HCT116 (cell line): ENCODE data around the gene GZMA. TPM values are rescaled to one million over a fixed set of nuclear protein-coding genes. Genes with fewer than 3 reads are reported as not detected.

Source experiments
- ATAC-seq: fragments of 200-7000 bp; cut with Tn5 transposase; 2 replicates; pipeline ENCODE4 v1.9.1; 2020; ENCODE audit warnings: mild to moderate bottlenecking, moderate library complexity
- BruUV-seq: library from RNA; stranded (reverse); fragments of 400-500 nt; replicated peaks from 2 replicates; lab custom pipeline; 2021; lab: Mats Ljungman, UMichigan
- CTCF ChIA-PET: fragments of 300-600 bp; sonication (Branson Sonifier 250); formaldehyde crosslinking; loops from one replicate; lab custom pipeline; 2021; ENCODE audit warnings: antibody characterized with exemption; lab: Charles Lee
- POLR2A ChIA-PET: fragments of 300-600, 350-600 bp; sonication (Branson Sonifier 250); formaldehyde crosslinking; loops from one replicate; lab custom pipeline; 2021; ENCODE audit warnings: antibody characterized with exemption; lab: Charles Lee
- RAD21 ChIA-PET, 2 experiments: fragments of 300-600 bp; sonication (Branson Sonifier 250); formaldehyde crosslinking; loops; one replicate each; lab custom pipeline; 2023; ENCODE audit warnings: low total read pairs in 2 of 2; ENCODE audit not compliant: uncharacterized antibody in 2 of 2, unreplicated experiment in 2 of 2, low non-redundant PET in 1 of 2; lab: Charles Lee
- DNase-seq: peaks from one replicate; pipeline ENCODE4 v3.0.0-alpha.2; 2010; ENCODE audit warnings: low read depth, low spot score
- H2AFZ ChIP-seq: fragments of 200-600 bp; shearing (Covaris generic), sonication (generic); 2 replicates; pipeline ENCODE4 v1.6.1; 2017; ENCODE audit warnings: low read depth, mixed run types, mixed read lengths, antibody characterized with exemption, low read length; ENCODE audit not compliant: poor library complexity, severe bottlenecking
- H3K27ac ChIP-seq: 2 replicates; pipeline ENCODE4 v1.5.1; 2012; ENCODE audit warnings: low read depth, low read length
- H3K27me3 ChIP-seq: fragments of 200-600 bp; sonication (generic); 2 replicates; pipeline ENCODE4 v1.6.1; 2016; ENCODE audit warnings: mixed run types, low read length, mixed read lengths; ENCODE audit not compliant: insufficient read depth
- H3K36me3 ChIP-seq, 2 experiments: fragments of 200-500 bp in 1 of 2; fragments of 200-600 bp in 1 of 2; sonication (Bioruptor generic) in 1 of 2; sonication (generic) in 1 of 2; 2 replicates each; pipeline versions ENCODE4 v1.5.1 to v1.6.1; 2014 to 2016; ENCODE audit warnings: low read length in 2 of 2, inconsistent platforms in 1 of 2, mixed read lengths in 1 of 2, mixed run types in 1 of 2; ENCODE audit not compliant: insufficient read depth in 2 of 2, control insufficient read depth in 1 of 2
- H3K4me1 ChIP-seq, 2 experiments: fragments of 200-600 bp in 1 of 2; sonication (generic) in 1 of 2; 2 replicates each; pipeline versions ENCODE4 v1.5.1 to v1.6.1; 2012 to 2017; ENCODE audit warnings: low read length in 2 of 2, inconsistent platforms in 1 of 2, mild to moderate bottlenecking in 1 of 2, mixed read lengths in 1 of 2, mixed run types in 1 of 2, moderate library complexity in 1 of 2; ENCODE audit not compliant: insufficient read depth in 2 of 2, control insufficient read depth in 1 of 2
- H3K4me2 ChIP-seq: fragments of 200-600 bp; sonication (generic); 2 replicates; pipeline ENCODE4 v1.6.1; 2017; ENCODE audit warnings: mixed run types, low read length, mixed read lengths
- H3K4me3 ChIP-seq, 2 experiments: fragments of 200-600 bp in 1 of 2; sonication (generic) in 1 of 2; replicated peaks in 1 of 2; 2 replicates each; pipeline ENCODE4 v1.5.1; 2011 to 2016; ENCODE audit warnings: low read length in 2 of 2, control low read depth in 1 of 2, low read depth in 1 of 2, mild to moderate bottlenecking in 1 of 2, mixed read lengths in 1 of 2, mixed run types in 1 of 2
- H3K79me2 ChIP-seq: fragments of 200-600 bp; sonication (generic); 2 replicates; pipeline ENCODE4 v1.6.1; 2017; ENCODE audit warnings: mild to moderate bottlenecking, mixed run types, low read length, moderate library complexity, mixed read lengths; ENCODE audit not compliant: insufficient read depth
- H3K9ac ChIP-seq: fragments of 200-600 bp; sonication (generic); 2 replicates; pipeline ENCODE4 v1.6.1; 2016; ENCODE audit warnings: low read length, mixed read lengths
- H3K9me2 ChIP-seq: fragments of 200-600 bp; sonication (generic), shearing (Covaris generic); 2 replicates; pipeline ENCODE4 v1.6.1; 2017; ENCODE audit warnings: mixed run types, mild to moderate bottlenecking, moderate library complexity; ENCODE audit not compliant: insufficient read depth
- H3K9me3 ChIP-seq, 2 experiments: fragments of 200-500 bp in 1 of 2; fragments of 200-600 bp in 1 of 2; sonication (Bioruptor generic) in 1 of 2; sonication (generic) in 1 of 2; 2 replicates each; pipeline ENCODE4 v1.6.1; 2014 to 2017; ENCODE audit warnings: low read length in 2 of 2, mixed read lengths in 2 of 2, inconsistent platforms in 1 of 2, low read depth in 1 of 2, mild to moderate bottlenecking in 1 of 2, mixed run types in 1 of 2, moderate library complexity in 1 of 2; ENCODE audit not compliant: control insufficient read depth in 1 of 2, insufficient read depth in 1 of 2
- H4K20me1 ChIP-seq: fragments of 200-600 bp; sonication (generic), shearing (Covaris generic); 2 replicates; pipeline ENCODE4 v1.6.1; 2017; ENCODE audit warnings: mixed run types, mild to moderate bottlenecking, moderate library complexity; ENCODE audit not compliant: insufficient read depth
- CBX3 ChIP-seq: IDR thresholded peaks from 2 replicates; pipeline ENCODE4 v1.6.1; 2012; ENCODE audit warnings: low read depth
- CEBPB ChIP-seq: IDR thresholded peaks from 2 replicates; pipeline ENCODE4 v1.6.1; 2012; ENCODE audit warnings: low read depth
- EGR1 ChIP-seq: IDR thresholded peaks from 2 replicates; pipeline ENCODE4 v1.6.1; 2012; ENCODE audit warnings: low read depth
- ELF1 ChIP-seq: IDR thresholded peaks from 2 replicates; pipeline ENCODE4 v1.6.1; 2012; ENCODE audit warnings: low read depth, borderline replicate concordance
- EZH2 ChIP-seq: fragments of 200-600 bp; sonication (generic); IDR thresholded peaks from 2 replicates; pipeline ENCODE4 v1.6.1; 2017; ENCODE audit warnings: antibody characterized with exemption, mixed run types
- EZH2phosphoT487 ChIP-seq: fragments of 200-600 bp; IDR thresholded peaks from 2 replicates; pipeline ENCODE4 v1.6.1; 2018; ENCODE audit warnings: antibody characterized with exemption, borderline replicate concordance
- FOSL1 ChIP-seq: IDR thresholded peaks from 2 replicates; pipeline ENCODE4 v1.6.1; 2012; ENCODE audit warnings: low read depth
- JUND ChIP-seq: IDR thresholded peaks from 2 replicates; pipeline ENCODE4 v1.6.1; 2012
- POLR2A ChIP-seq: IDR thresholded peaks from 2 replicates; pipeline ENCODE4 v1.7.0; 2011; ENCODE audit warnings: borderline replicate concordance; ENCODE audit not compliant: insufficient read depth, insufficient read length; ENCODE audit errors: extremely low read depth
- POLR2AphosphoS5 ChIP-seq: IDR thresholded peaks from 2 replicates; pipeline ENCODE4 v1.6.1; 2011; ENCODE audit warnings: mild to moderate bottlenecking, low read depth, low read length, moderate library complexity
- RAD21 ChIP-seq: IDR thresholded peaks from 2 replicates; pipeline ENCODE4 v1.6.1; 2012; ENCODE audit warnings: low read depth, mild to moderate bottlenecking
- SIN3A ChIP-seq: IDR thresholded peaks from 2 replicates; pipeline ENCODE4 v1.6.1; 2012; ENCODE audit warnings: low read depth
- SP1 ChIP-seq: IDR thresholded peaks from 2 replicates; pipeline ENCODE4 v1.6.1; 2012; ENCODE audit warnings: low read depth
- TCF7L2 ChIP-seq: IDR thresholded peaks from 2 replicates; pipeline ENCODE4 v1.7.0; 2011; ENCODE audit warnings: borderline replicate concordance, inconsistent platforms; ENCODE audit not compliant: insufficient read depth, insufficient read length; ENCODE audit errors: extremely low read depth
- ZFX ChIP-seq: fragments of 450-650 bp; IDR thresholded peaks from 2 replicates; pipeline ENCODE4 v1.6.1; 2017
- ZNF274 ChIP-seq: fragments of 200-500 bp; sonication (Bioruptor generic); IDR thresholded peaks from 2 replicates; pipeline ENCODE4 v1.6.1; 2014; ENCODE audit warnings: mild to moderate bottlenecking, low read depth, low read length, inconsistent platforms
- intact Hi-C: fragments of 100-400 bp; cut with micrococcal nuclease; formaldehyde crosslinking; loops from 2 replicates; pipeline ENCODE4 v1.10.0; 2022
- total RNA-seq: library from RNA; stranded (reverse); gene quantifications from one replicate; pipeline ENCODE4 v1.2.1, GENCODE V29; 2021; ENCODE audit not compliant: unreplicated experiment
- TF ChIP-seq, protein P1 (sequence below): IDR thresholded peaks from 2 replicates; pipeline ENCODE4 v1.6.1; 2012
- TF ChIP-seq, protein P2 (sequence below), 3 experiments: fragments of 200-600 bp in 1 of 3; sonication (generic) in 1 of 3; IDR thresholded peaks in 2 of 3; conservative IDR thresholded peaks in 1 of 3; 2 replicates each; pipeline ENCODE4 v1.5.1; 2012 to 2017; ENCODE audit warnings: low read depth in 2 of 3, low read length in 2 of 3, antibody characterized with exemption in 1 of 3, borderline replicate concordance in 1 of 3, control low read depth in 1 of 3, mild to moderate bottlenecking in 1 of 3, mixed read lengths in 1 of 3, mixed run types in 1 of 3, moderate library complexity in 1 of 3; ENCODE audit not compliant: insufficient read depth in 1 of 3
- TF ChIP-seq, protein P3 (sequence below): IDR thresholded peaks from 2 replicates; pipeline ENCODE4 v1.6.1; 2012
- TF ChIP-seq, protein P4 (sequence below): IDR thresholded peaks from 2 replicates; pipeline ENCODE4 v1.6.1; 2012; ENCODE audit warnings: low read depth

The GZMA gene
- total RNA-seq, 1 experiment from 2014 or later, result not detected

DNA sequence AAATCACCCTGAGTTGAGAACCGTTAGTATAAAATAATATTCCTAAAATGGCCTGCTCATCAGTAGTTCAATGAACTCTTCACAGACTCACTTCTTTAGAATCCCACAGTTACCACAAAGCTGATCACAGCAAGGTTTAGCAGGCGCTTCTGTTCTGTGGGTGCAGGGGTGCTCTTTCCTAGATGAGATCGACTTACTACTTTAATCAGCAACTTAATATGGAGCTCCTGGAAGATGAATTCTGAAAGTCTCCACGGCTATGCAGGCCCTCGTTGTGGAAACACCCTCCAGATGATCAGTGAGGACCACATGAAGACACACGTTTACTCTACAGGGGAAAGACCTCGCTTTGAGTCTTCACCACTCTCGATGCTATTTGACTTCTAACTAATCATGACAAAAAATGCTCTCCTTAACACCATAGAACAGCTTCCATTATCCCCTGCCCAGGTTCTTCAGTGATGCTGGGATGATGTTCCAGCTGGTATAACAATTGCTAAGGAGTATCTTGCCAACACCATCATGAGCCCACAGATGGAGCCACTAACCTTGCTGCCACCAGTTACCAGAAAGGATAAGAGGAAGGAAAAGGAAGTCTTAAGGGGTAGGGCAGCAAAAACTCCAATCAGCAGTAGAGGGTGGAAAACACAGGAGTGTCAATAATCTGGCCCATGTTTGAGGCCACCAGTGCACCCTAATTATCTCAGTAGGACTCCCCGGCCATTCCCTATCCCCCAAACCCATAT is 39.7 kb downstream of the GZMA start:
- no peak for TF ChIP-seq POLR2A
- TF ChIP-seq, protein P1, sequence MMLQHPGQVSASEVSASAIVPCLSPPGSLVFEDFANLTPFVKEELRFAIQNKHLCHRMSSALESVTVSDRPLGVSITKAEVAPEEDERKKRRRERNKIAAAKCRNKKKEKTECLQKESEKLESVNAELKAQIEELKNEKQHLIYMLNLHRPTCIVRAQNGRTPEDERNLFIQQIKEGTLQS, result no peak
- no peak for TF ChIP-seq RAD21
- no peak for TF ChIP-seq SP1
- TF ChIP-seq EZH2, result no peak
- no peak for TF ChIP-seq POLR2AphosphoS5
- TF ChIP-seq TCF7L2, result no peak
- TF ChIP-seq, protein P2, sequence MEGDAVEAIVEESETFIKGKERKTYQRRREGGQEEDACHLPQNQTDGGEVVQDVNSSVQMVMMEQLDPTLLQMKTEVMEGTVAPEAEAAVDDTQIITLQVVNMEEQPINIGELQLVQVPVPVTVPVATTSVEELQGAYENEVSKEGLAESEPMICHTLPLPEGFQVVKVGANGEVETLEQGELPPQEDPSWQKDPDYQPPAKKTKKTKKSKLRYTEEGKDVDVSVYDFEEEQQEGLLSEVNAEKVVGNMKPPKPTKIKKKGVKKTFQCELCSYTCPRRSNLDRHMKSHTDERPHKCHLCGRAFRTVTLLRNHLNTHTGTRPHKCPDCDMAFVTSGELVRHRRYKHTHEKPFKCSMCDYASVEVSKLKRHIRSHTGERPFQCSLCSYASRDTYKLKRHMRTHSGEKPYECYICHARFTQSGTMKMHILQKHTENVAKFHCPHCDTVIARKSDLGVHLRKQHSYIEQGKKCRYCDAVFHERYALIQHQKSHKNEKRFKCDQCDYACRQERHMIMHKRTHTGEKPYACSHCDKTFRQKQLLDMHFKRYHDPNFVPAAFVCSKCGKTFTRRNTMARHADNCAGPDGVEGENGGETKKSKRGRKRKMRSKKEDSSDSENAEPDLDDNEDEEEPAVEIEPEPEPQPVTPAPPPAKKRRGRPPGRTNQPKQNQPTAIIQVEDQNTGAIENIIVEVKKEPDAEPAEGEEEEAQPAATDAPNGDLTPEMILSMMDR (IDR thresholded peaks at IDR 0.05 in 2 of 3, conservative IDR thresholded peaks at IDR 0.05 in 1 of 3; ENCODE audit: borderline replicate concordance in 1 of 3, insufficient read depth in 1 of 3, low read depth in 2 of 3, low read length in 2 of 3), result no peak
- TF ChIP-seq ZNF274, result no peak
- no peak for TF ChIP-seq CEBPB
- TF ChIP-seq, protein P3, sequence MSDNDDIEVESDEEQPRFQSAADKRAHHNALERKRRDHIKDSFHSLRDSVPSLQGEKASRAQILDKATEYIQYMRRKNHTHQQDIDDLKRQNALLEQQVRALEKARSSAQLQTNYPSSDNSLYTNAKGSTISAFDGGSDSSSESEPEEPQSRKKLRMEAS, result no peak
- TF ChIP-seq, protein P4, sequence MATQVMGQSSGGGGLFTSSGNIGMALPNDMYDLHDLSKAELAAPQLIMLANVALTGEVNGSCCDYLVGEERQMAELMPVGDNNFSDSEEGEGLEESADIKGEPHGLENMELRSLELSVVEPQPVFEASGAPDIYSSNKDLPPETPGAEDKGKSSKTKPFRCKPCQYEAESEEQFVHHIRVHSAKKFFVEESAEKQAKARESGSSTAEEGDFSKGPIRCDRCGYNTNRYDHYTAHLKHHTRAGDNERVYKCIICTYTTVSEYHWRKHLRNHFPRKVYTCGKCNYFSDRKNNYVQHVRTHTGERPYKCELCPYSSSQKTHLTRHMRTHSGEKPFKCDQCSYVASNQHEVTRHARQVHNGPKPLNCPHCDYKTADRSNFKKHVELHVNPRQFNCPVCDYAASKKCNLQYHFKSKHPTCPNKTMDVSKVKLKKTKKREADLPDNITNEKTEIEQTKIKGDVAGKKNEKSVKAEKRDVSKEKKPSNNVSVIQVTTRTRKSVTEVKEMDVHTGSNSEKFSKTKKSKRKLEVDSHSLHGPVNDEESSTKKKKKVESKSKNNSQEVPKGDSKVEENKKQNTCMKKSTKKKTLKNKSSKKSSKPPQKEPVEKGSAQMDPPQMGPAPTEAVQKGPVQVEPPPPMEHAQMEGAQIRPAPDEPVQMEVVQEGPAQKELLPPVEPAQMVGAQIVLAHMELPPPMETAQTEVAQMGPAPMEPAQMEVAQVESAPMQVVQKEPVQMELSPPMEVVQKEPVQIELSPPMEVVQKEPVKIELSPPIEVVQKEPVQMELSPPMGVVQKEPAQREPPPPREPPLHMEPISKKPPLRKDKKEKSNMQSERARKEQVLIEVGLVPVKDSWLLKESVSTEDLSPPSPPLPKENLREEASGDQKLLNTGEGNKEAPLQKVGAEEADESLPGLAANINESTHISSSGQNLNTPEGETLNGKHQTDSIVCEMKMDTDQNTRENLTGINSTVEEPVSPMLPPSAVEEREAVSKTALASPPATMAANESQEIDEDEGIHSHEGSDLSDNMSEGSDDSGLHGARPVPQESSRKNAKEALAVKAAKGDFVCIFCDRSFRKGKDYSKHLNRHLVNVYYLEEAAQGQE, result no peak
- no peak for TF ChIP-seq ELF1
- TF ChIP-seq CBX3, result no peak
- TF ChIP-seq EZH2phosphoT487, result no peak
- TF ChIP-seq FOSL1, result no peak
- TF ChIP-seq ZFX, result no peak
- TF ChIP-seq SIN3A, result no peak
- no peak for TF ChIP-seq JUND
- TF ChIP-seq EGR1, result no peak
- H3K4me2 ChIP-seq, result no peak overlapping the region
- POLR2A ChIA-PET, result no interaction called here
- no peak overlapping the region for H2AFZ ChIP-seq
- no TSS peak for BruUV-seq
- H3K36me3 ChIP-seq, result no peaks in the 10 kb centered on the region
- intact Hi-C loops, result loop anchor here (10.0 kb wide), 1 partner anchor 897 kb away; no protein-coding TSS in a partner anchor
- no peak for DNase-seq
- H3K27ac ChIP-seq, result no peak overlapping the region
- H3K79me2 ChIP-seq, result no peaks in the 10 kb centered on the region
- no peaks in the 10 kb centered on the region for H4K20me1 ChIP-seq
- no peak overlapping the region for H3K9ac ChIP-seq
- no peaks in the 10 kb centered on the region for H3K9me3 ChIP-seq
- RAD21 ChIA-PET, result no interaction called here
- no peak for ATAC-seq
- CTCF ChIA-PET, result interaction anchor here (1.1 to 1.3 kb wide), 3 partner anchors 197 to 238 kb away, joined by 3 to 5 read pairs (median 3); no protein-coding TSS in a partner anchor
- no peak overlapping the region for H3K4me3 ChIP-seq
- H3K4me1 ChIP-seq, result peaks cover 0 to 7% of the 10 kb centered on the region in 2 experiments; a peak in 2 of 4 replicates
- H3K9me2 ChIP-seq, result no peaks in the 10 kb centered on the region
- H3K27me3 ChIP-seq, result peaks cover 18% of the 10 kb centered on the region
